NCI-H1092 treated with DMSO at 0.1 percent for 48 hours (cell line): ENCODE data around the gene ABCF3.

Source experiments
- DNase-seq: peaks from one replicate; lab custom pipeline; 2025; lab: John Stamatoyannopoulos, UW

ABCF3 gene

DNA sequence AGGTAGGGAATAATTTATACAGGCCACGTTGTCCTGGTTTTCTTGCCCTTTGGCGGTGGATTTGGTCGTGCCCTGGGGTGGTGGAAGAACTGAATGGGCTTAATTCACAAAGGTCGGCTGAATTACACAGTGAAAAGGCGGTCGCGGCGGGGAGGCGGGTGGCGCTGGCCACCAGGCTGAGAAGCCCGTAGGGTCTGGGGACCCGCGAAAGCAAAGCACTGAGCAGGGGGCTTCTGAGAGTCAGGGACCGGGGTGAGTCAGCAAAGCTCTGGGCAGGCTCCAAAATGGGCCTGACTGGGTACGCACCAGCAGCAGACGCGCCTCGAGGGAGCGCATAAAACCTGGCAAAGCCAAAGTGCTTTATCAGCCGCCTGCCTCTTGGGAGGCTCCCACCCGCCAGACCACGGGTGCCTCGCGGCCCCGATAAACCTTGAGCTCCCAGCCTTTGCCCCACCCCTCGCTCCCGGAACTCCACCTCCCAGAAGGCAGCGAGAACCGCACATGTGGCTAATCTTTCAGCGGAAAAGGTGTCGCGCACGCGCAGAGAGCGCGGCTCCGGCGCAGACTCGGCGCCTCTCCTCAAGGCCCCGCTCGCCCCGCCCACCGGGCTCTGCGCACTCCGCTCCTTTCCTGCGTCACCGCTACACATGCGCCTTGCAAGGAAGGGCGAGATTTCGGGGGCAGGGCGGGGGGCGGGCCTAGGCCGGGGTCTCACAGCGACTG is 377 bp upstream of the ABCF3 start:
- peak; percentile 99 for DNase-seq

- no peak for DNase-seq
These were observed 856 bp downstream of the ABCF3 start for GRCh38 chr3:184186902-184187207.

DNA sequence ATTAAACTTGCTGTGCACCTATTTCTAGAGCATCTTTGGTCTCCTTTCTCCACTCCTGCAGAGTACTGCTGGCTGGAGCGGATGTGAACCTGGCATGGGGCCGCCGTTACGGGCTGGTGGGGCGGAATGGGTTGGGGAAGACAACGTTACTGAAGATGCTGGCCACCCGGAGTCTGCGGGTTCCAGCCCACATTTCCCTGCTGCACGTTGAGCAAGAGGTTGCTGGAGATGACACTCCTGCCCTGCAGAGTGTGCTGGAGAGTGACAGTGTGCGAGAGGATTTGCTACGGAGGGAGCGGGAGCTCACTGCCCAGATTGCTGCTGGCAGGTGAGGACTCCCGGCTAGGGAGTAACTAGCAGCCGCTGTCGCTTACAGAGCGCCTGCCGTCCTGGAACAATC is 2.1 kb downstream of the ABCF3 start:
- DNase-seq, result no peak

DNA sequence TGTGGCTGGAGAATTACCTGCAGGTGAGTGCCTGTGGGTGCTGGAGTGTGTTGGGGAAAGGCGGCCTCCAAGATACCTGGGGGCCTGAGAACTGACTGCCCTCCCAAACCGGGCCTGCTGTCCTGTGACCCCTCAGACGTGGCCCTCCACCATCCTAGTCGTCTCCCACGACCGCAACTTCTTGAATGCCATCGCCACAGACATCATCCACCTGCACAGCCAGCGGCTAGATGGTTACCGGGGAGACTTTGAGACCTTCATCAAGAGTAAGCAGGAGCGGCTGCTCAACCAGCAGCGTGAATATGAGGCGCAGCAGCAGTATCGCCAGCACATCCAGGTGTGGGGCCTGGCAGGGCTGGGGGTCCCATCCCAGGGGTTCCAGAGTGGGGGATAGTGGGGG is 3.4 kb downstream of the ABCF3 start:
- DNase-seq, result no peak

GRCh38 chr3:184192889-184193288 is 6.9 kb downstream of the ABCF3 start:
- DNase-seq, result no peak

DNA sequence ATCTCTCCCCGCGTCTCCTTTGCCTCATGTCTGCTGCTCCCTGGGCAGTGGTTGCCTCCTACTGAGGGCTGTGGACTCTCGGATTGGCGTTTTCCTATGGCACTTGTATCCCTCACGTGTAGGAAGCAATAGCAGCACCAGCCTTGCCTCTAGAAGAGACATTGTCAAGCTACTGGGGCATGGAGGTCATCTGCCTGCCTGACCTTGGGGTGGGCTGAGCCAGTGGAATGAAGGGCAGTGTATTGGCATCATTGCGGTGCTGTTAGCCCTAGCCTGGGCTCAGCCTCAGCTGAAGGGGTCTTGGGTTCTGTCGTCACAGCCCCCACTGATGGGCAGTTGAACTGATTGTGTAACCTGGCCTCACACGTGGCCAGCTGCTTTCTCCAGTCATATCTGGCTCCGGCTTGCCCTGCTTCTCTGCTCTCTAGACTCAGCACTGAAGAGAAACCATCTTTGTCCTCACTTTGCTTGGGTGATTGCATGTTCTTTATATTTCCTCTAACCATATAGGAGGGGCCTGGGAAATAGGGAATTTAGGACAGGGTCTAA is 8.1 kb downstream of the ABCF3 start:
- DNase-seq, result no peak

DNA sequence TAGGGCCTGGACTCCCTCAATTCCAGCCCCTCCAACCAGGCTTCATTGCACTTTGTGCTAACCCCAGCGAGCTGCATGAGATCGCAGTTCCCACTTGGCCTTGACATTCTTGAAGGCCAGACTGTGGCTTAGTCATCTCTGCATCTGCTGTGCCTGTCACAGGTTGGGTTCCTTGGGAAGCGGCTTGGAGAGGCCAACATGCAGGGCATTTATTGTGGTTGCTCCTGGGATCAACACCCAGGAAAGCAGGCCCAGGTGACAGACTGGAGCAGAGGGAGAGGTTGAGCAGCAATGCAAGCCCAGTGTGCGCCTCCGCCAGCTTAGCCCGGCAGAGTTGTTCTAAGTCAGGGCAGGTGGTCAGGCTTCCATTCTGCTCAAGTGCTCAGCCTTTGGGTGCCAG is 10.5 kb downstream of the ABCF3 start:
- no peak for DNase-seq

- DNase-seq, result no peak
These were observed 12.5 kb downstream of the ABCF3 start for GRCh38 chr3:184198509-184198908.

- DNase-seq, result no peak
These were observed 14.8 kb downstream of the ABCF3 start for GRCh38 chr3:184200825-184201224.

DNA sequence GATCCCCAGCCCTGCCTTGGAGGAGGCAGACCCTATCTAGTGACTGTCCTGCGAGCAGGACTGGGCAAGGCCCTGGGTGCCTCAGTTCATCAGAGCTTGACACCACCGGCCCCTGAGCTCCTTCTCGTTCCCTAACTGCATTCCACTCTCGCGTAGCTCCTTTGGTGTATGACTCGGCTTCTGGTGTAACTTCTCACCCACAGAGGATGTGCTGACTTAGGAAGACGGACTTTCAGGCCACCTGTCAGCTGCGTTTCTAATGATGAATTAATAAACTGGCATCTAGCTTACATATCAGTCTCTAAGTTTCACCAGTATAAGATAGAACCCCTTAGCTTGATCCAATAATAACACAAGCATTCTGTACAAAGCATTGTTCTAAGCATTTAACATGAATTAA is 17.5 kb downstream of the ABCF3 start:
- DNase-seq, result no peak

DNA sequence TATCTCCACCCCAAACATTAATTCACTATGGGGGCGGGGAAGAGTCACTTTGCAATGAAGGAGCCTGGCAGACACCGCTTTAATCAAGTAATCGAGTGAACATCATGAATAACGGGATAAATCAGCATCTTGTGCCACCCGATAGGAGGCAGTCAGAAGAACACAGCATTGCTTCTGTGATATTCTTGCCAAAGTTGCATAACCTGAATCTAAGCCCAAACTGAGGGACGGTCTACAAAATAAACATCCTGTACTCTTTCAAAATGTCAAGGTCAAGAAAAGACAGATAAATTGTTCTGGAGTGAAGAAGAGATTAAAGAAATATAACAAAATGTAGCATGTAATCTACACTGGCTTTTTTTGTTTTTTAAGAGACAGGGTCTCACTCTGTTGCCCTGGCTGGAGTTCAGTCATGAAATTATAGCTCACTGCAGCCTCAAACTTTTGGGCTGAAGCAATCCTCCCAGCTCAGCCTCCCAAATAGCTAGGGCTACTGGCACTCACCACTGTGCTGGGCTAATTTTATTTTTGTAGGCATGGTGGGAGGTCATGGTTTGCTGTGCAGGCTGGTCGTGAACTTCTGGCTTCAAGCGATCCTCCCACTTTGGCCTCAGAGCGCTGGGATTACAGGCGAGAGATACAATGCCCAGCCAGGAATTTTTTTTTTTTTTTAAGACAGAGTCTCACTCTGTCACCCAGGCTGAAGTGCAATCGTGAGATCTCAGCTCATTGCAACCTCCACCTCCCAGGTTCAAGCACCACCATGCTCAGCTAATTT is 23.3 kb downstream of the ABCF3 start:
- DNase-seq, result no peak

DNA sequence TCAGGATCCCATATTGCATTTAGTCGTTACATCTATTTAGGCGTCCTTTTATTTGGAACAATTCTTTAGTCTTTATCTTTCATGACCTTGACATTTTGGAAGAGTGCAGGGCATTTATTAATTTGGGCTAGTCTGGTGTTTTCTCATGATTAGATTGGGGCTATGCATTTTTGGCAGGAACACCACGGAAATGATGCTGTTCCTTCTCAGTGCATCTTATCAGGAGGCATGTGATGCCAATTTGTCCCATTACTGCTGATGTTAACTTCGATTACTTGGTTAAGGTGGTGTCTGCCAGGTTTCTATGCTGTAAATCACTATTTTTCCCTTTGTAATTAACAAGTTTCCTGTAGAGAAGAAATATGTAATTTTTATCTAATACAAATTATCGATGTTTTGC is 25.3 kb downstream of the ABCF3 start:
- DNase-seq, result no peak

GRCh38 chr3:184211718-184212117 is 25.7 kb downstream of the ABCF3 start:
- no peak for DNase-seq

GRCh38 chr3:184218814-184219213 is 32.8 kb downstream of the ABCF3 start:
- no peak for DNase-seq

DNA sequence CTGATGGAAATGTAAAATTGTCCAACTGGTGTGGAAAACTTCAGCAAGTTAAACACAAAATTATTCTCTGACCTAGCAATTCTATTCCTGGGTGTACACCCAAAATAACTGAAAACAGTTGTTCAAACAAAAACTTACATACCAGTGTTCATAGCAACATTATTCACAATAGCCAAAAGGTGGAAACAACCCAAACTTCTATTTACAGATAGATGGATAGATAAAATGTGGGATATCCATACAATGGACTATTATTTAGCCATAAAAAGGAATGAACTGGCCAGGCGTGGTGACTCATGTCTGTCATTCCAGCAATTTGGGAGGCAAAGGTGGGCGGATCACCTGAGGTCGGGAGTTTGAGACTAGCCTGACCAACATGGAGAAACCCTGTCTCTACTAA is 36.5 kb downstream of the ABCF3 start:
- DNase-seq, result no peak

GRCh38 chr3:184223946-184224345 is 37.9 kb downstream of the ABCF3 start:
- DNase-seq, result no peak

DNA sequence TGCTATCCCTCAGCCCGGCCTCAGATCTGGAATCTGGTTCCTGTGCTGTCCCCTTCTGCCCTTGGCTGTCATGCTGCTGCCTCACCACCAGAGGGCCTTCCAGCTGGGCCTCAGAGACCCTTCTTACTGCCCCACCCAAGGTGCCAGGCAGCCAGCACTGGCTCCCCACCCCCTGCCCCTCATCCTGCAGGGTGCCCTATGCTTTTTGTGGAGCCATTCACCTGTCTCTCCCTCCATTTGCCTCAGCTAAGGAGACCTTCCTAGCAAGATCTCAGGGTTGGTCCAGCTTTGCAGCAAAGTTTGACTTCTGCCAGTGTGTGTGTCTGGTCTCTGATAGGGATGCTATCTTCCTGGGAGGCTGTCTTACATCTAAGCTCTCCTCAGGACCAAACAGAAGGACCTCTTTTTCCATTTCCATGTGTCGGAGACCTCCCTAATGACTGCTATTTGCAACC is 41.5 kb downstream of the ABCF3 start:
- DNase-seq, result no peak

DNA sequence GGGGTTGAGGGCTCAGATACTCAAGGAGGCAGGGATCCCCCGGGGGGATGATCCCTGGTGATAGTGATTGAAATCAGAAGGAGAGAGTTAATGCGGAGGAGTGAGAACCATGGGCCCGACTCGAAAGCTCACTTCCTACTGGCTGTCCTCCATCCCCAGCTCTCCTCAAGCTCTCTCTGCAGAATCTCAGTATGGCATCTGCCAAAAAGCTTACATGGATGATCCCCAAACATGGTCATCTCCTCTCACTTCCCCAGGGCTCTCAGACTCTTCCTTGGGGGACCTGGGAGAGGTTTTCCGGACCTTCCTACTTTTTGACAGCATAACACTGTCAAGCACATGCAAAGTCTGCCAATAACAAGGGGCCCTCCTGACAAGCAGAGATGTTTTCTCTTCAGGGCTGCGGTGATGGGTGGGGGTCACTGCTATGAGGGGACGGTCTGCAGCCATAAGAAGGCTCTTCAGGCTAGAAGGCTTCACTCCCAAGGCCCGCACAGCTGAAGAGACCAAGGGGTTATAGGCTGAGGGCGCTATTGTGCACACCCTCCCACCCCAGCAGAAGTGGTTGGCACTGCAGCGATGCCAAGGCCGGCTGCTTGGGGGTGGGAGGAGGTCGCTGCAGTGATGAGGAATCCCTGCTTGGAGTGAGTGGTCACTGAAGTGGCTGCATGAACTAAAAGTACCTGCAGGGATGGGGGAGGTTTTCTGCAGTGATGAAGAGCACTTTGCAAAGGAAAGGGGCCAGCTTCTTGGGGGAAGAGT is 42.6 kb downstream of the ABCF3 start:
- DNase-seq, result no peak

GRCh38 chr3:184229394-184230080 is 43.5 kb downstream of the ABCF3 start, which contains the start of gene VWA5B2:
Gene VWA5B2 (plus strand): TSS chr3:184229585. CDS start chr3:184230529, 944 bp downstream.
- DNase-seq, result peak; percentile 76

DNA sequence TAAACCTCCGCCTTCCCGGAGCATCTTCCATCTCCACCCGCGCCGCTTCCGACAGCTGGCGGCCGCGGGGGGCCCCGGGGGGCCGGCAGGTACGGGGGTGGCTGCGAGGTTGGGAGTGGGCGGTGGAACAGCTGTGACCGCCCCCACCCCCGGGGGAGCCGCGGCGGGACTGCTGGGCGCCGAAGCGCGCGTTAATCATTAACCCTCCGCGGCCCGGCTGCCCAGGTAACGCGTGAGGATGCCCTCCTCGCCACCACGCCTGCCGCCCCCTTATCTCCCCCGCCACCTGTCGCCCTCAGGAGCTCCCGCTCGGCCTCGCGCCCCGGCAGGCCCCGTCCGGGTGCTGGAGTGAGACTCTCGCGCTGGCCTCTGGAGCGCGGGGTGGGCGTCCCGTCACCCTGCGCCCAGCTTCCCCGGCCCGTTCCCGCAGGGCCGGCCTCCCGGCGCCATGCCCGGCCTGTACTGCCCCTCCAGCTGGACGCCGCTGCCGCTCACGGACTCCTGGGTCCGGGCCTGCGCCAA is 44.1 kb downstream of the ABCF3 start:
- no peak for DNase-seq

GRCh38 chr3:184230603-184231528 is 44.9 kb downstream of the ABCF3 start:
- DNase-seq, result no peak
